Right cardiac atrium (tissue), 5 donors: ENCODE results near the gene ANAPC2. TPM values are rescaled to one million over a fixed set of nuclear protein-coding genes. Genes with fewer than 3 reads are reported as not detected.

Source experiments
- ATAC-seq, 2 donors: fragments of 200-7000 bp; cut with Tn5 transposase; one replicate each; pipeline versions ENCODE4 v1.8.0 to v1.9.1; 2020; ENCODE audit warnings: moderate library complexity in 2 of 2, mild to moderate bottlenecking in 1 of 2
- DNase-seq, 3 donors: peaks; one replicate each; pipeline ENCODE4 v3.0.0-alpha.2; 2020
- H3K27ac ChIP-seq: one replicate; pipeline ENCODE4 v1.5.1; 2013; ENCODE audit warnings: mild to moderate bottlenecking, low read length, control low read depth, moderate library complexity
- H3K27me3 ChIP-seq: one replicate; pipeline ENCODE4 v1.6.1; 2013; ENCODE audit not compliant: control insufficient read depth, insufficient read depth
- H3K4me1 ChIP-seq: one replicate; pipeline ENCODE4 v1.6.1; 2013; ENCODE audit warnings: low read length; ENCODE audit not compliant: control insufficient read depth, insufficient read depth
- H3K4me3 ChIP-seq: one replicate; pipeline ENCODE4 v1.5.1; 2013; ENCODE audit warnings: low read length, control low read depth
- H3K9me3 ChIP-seq: one replicate; pipeline ENCODE4 v1.6.1; 2013; ENCODE audit warnings: low read length; ENCODE audit not compliant: control insufficient read depth
- WGBS: extraction: QIAGEN DNeasy Blood & Tissue Kit; methylation state at CpG from one replicate; pipeline ENCODE4 v1.1.7; 2013; 5-methylcytosine and 5-hydroxymethylcytosine counted together
- intact Hi-C, 4 donors: fragments of 100-400 bp; cut with DNase I; formaldehyde crosslinking; loops; one replicate each; pipeline versions ENCODE4 v1.11.0 to v1.14.0; 2022 to 2023
- polyA plus RNA-seq: library from polyadenylated mRNA; stranded (reverse); fragments of 200-250 nt; gene quantifications from one replicate; pipeline ENCODE4 v1.2.3, GENCODE V29; 2013
- total RNA-seq, 4 donors: library from RNA; stranded (reverse); fragmentation: NEBNext Ultra II Directional; extraction: Animal tissue kit (Norgen Biotek cat#: 25700); gene quantifications; one replicate each; pipeline ENCODE4 v1.2.1, GENCODE V29; 2021
- donor health status: healthy with polysubstance abuse.
- donor health status: DM: no; HTN: yes; CAD: no.
- donor health status: DM: no; HTN: no; CAD: no.
- donor health status: DM: no; HTN: yes; CAD: no; lungs with severe emphysema.
- donor health status: DM: yes; HTN: yes; CAD: no.

ANAPC2 gene
- total and polyA plus RNA-seq, 5 donors, result 26.6 to 45.7 (median 32.3) TPM

- 67% methylated on average over 18 of the region's 18 CpGs for WGBS
These were observed 38.1 kb upstream of the ANAPC2 start for GRCh38 chr9:137226338-137227053.

GRCh38 chr9:137225699-137226331 lies 37.5 kb upstream of the ANAPC2 start:
- intact Hi-C loops, result loop anchor here in 3 of 4 donors (5.0 kb wide), 1 partner anchor 104 kb away; no protein-coding TSS in a partner anchor
- Histone ChIP-seq H3K4me1 (peaks cover 5% of the 10 kb centered on the region), H3K9me3 (no peaks in the 10 kb centered on the region), H3K27ac (no peak overlapping the region), H3K27me3 (no peaks in the 10 kb centered on the region), H3K4me3 (no peak overlapping the region)
- 80% methylated on average over 21 of the region's 21 CpGs for WGBS
- DNase-seq (peak in 2 of 3 donors; percentile 17 to 58), ATAC-seq (no peak)

More at GRCh38 chr9:137226338-137227053, 38.1 kb upstream of the ANAPC2 start:
- Histone ChIP-seq H3K4me1 (peaks cover 5% of the 10 kb centered on the region), H3K9me3 (no peaks in the 10 kb centered on the region), H3K4me3 (no peak overlapping the region), H3K27me3 (no peaks in the 10 kb centered on the region), H3K27ac (no peak overlapping the region)
- ATAC-seq (no peak), DNase-seq (no peak)
- intact Hi-C loops, result loop anchor here in 3 of 4 donors (5.0 kb wide), 1 partner anchor 104 kb away; no protein-coding TSS in a partner anchor

GRCh38 chr9:137224830-137225694 lies 36.7 kb upstream of the ANAPC2 start, which contains the start of gene CYSRT1:
Gene CYSRT1, plus strand, starts transcription at chr9:137225174. Its CDS starts 448 bp downstream, at chr9:137225622.
- Histone ChIP-seq H3K4me1 (peaks cover 5% of the 10 kb centered on the region), H3K27ac (no peak within 1 kb of the TSS), H3K27me3 (no peaks in the 10 kb centered on the region), H3K9me3 (no peaks in the 10 kb centered on the region), H3K4me3 (peak within 1 kb of the TSS; percentile 61)
- ATAC-seq (no peak), DNase-seq (peak in 2 of 3 donors; percentile 30 to 66)
- WGBS, result 55% methylated on average over 23 of the region's 23 CpGs
- intact Hi-C loops, result loop anchor here in 3 of 4 donors (5.0 kb wide), 1 partner anchor 103 kb away; no protein-coding TSS in a partner anchor

GRCh38 chr9:137223078-137223970 lies 35.0 kb upstream of the ANAPC2 start:
- intact Hi-C loops, result no loop called here

GRCh38 chr9:137222190-137223077 lies 34.1 kb upstream of the ANAPC2 start, which contains the start of gene RNF208:
Gene RNF208, minus strand, starts transcription at chr9:137222240. Its CDS starts 1,028 bp downstream, at chr9:137221212.
- Histone ChIP-seq H3K27me3 (no peaks in the 10 kb centered on the region), H3K27ac (peak within 1 kb of the TSS; percentile 46), H3K9me3 (no peaks in the 10 kb centered on the region), H3K4me1 (peaks cover 5% of the 10 kb centered on the region), H3K4me3 (peak within 1 kb of the TSS; percentile 61)
- peak in 1 of 3 donors; percentile 79 for DNase-seq
- WGBS, result 4% methylated on average over 88 of the region's 88 CpGs
- ATAC-seq, result peak; percentile 1 to 6
- intact Hi-C loops, result no loop called here

More at GRCh38 chr9:137223078-137223970, 35.0 kb upstream of the ANAPC2 start:
- H3K4me1 ChIP-seq, result peaks cover 5% of the 10 kb centered on the region
- WGBS, result 2% methylated on average over 63 of the region's 63 CpGs
- ATAC-seq (peak; percentile 92 to 93), DNase-seq (peak; percentile 98 to 99 (median 99))
- H3K9me3 ChIP-seq, result no peaks in the 10 kb centered on the region
- H3K27ac ChIP-seq, result peak overlapping the region; percentile 61
- peak overlapping the region; percentile 61 for H3K4me3 ChIP-seq
- H3K27me3 ChIP-seq, result no peaks in the 10 kb centered on the region

- Histone ChIP-seq H3K27me3 (no peaks in the 10 kb centered on the region), H3K4me1 (peaks cover 5% of the 10 kb centered on the region), H3K27ac (no peak overlapping the region), H3K4me3 (peak overlapping the region; percentile 61), H3K9me3 (no peaks in the 10 kb centered on the region)
- ATAC-seq (no peak), DNase-seq (peak in 1 of 3 donors; percentile 71)
- intact Hi-C loops, result no loop called here
- 7% methylated on average over 61 of the region's 61 CpGs for WGBS
These were observed 33.2 kb upstream of the ANAPC2 start for GRCh38 chr9:137221506-137222111.

GRCh38 chr9:137221095-137221505 lies 32.7 kb upstream of the ANAPC2 start:
- DNase-seq, result peak in 1 of 3 donors; percentile 69
- WGBS, result 69% methylated on average over 14 of the region's 14 CpGs
- H3K27me3 ChIP-seq, result no peaks in the 10 kb centered on the region
- H3K4me1 ChIP-seq, result peaks cover 5% of the 10 kb centered on the region
- no peak for ATAC-seq
- H3K4me3 ChIP-seq, result peak overlapping the region; percentile 61
- H3K27ac ChIP-seq, result no peak overlapping the region
- no peaks in the 10 kb centered on the region for H3K9me3 ChIP-seq
- intact Hi-C loops, result no loop called here

- H3K4me3 ChIP-seq, result no peak overlapping the region
- peak in 1 of 3 donors; percentile 64 for DNase-seq
These were observed 32.1 kb upstream of the ANAPC2 start for GRCh38 chr9:137220317-137221094.

More at GRCh38 chr9:137220317-137221094, 32.1 kb upstream of the ANAPC2 start:
- WGBS, result 72% methylated on average over 52 of the region's 52 CpGs
- Histone ChIP-seq H3K4me1 (peaks cover 5% of the 10 kb centered on the region), H3K27ac (no peak overlapping the region), H3K27me3 (no peaks in the 10 kb centered on the region), H3K9me3 (no peaks in the 10 kb centered on the region)
- intact Hi-C loops, result no loop called here
- ATAC-seq, result no peak
